Fibroblast of lung (primary cell): ENCODE measurements around the gene ROBO3. TPM values are rescaled to one million over a fixed set of nuclear protein-coding genes. Genes with fewer than 3 reads are reported as not detected.
A peak's percentile ranks its signal among the peaks of the same experiment; 100 is the strongest.

Source experiments
- DNase-seq, 2 donors: peaks; one replicate each; pipeline versions ENCODE4 v3.0.0 to v3.0.0-alpha.2; 2010; ENCODE audit warnings: low read depth in 2 of 2
- H2AFZ ChIP-seq: 2 replicates; pipeline ENCODE4 v1.5.1; 2012; ENCODE audit warnings: low read length, control low read depth, inconsistent platforms
- H3K27ac ChIP-seq: 2 replicates; pipeline ENCODE4 v1.5.1; 2011; ENCODE audit warnings: low read length, control low read depth; ENCODE audit not compliant: insufficient read depth
- H3K27me3 ChIP-seq: 2 replicates; pipeline ENCODE4 v1.5.1; 2011; ENCODE audit warnings: mild to moderate bottlenecking, low read length; ENCODE audit not compliant: control insufficient read depth, insufficient read depth
- H3K36me3 ChIP-seq: 2 replicates; pipeline ENCODE4 v1.5.1; 2011; ENCODE audit warnings: low read length; ENCODE audit not compliant: control insufficient read depth, insufficient read depth
- H3K4me1 ChIP-seq: 2 replicates; pipeline ENCODE4 v1.5.1; 2011; ENCODE audit warnings: low read length; ENCODE audit not compliant: control insufficient read depth, insufficient read depth; ENCODE audit errors: extremely low read depth
- H3K4me2 ChIP-seq: 2 replicates; pipeline ENCODE4 v1.5.1; 2011; ENCODE audit warnings: low read length, control low read depth; ENCODE audit not compliant: insufficient read depth; ENCODE audit errors: extremely low read depth
- H3K4me3 ChIP-seq, 4 experiments: fragments of 200-600 bp in 1 of 4; sonication (generic) in 1 of 4; replicated peaks in 1 of 4; 2 replicates each; pipeline ENCODE4 v1.5.1; 2011 to 2016; ENCODE audit warnings: low read length in 4 of 4, low read depth in 3 of 4, mild to moderate bottlenecking in 3 of 4, control low read depth in 2 of 4, inconsistent platforms in 1 of 4, mixed read lengths in 1 of 4; ENCODE audit not compliant: insufficient read depth in 1 of 4; ENCODE audit errors: control extremely low read depth in 1 of 4
- H3K79me2 ChIP-seq: 2 replicates; pipeline ENCODE4 v1.5.1; 2012; ENCODE audit warnings: mild to moderate bottlenecking, low read length, inconsistent platforms; ENCODE audit not compliant: control insufficient read depth, insufficient read depth
- H3K9ac ChIP-seq: 2 replicates; pipeline ENCODE4 v1.5.1; 2011; ENCODE audit warnings: mild to moderate bottlenecking, low read length, control low read depth; ENCODE audit not compliant: insufficient read depth
- H3K9me3 ChIP-seq: 2 replicates; pipeline ENCODE4 v1.5.1; 2012; ENCODE audit warnings: low read depth, low read length; ENCODE audit not compliant: control insufficient read depth, insufficient read depth
- H4K20me1 ChIP-seq: 2 replicates; pipeline ENCODE4 v1.5.1; 2011; ENCODE audit warnings: low read length; ENCODE audit not compliant: control insufficient read depth, insufficient read depth; ENCODE audit errors: extremely low read depth
- CTCF ChIP-seq, 2 donors: IDR thresholded peaks in 1 of 2; conservative IDR thresholded peaks in 1 of 2; 1 replicate in 1 of 2; 2 replicates in 1 of 2; pipeline ENCODE4 v1.5.1; 2011 to 2012; ENCODE audit warnings: low read length in 2 of 2, control low read depth in 1 of 2, inconsistent platforms in 1 of 2, low read depth in 1 of 2, mild to moderate bottlenecking in 1 of 2
- EZH2 ChIP-seq: IDR thresholded peaks from 2 replicates; pipeline ENCODE4 v1.5.1; 2012; ENCODE audit warnings: low read length, control low read depth, mild to moderate bottlenecking; ENCODE audit errors: missing control alignments
- polyA plus RNA-seq, 2 donors: library from polyadenylated mRNA; depleted of rRNA in 1 of 2; stranded (reverse) in 1 of 2; unstranded in 1 of 2; fragments of >200 nt; gene quantifications; 2 replicates each; pipeline ENCODE4 v1.2.1, GENCODE V29; 2011 to 2012; ENCODE audit warnings: missing spikeins in 1 of 2
- total RNA-seq: library from RNA; depleted of rRNA; stranded (reverse); fragments of >200 nt; gene quantifications from 2 replicates; pipeline ENCODE4 v1.2.1, GENCODE V29; 2014

The ROBO3 gene
- total and polyA plus RNA-seq, 2 donors (not counting 1 experiment from before 2014, with no cell fraction given), result 7.2 to 25.4 TPM

GRCh38 chr11:124837491-124837856 is 27.8 kb upstream of the ROBO3 start:
- TF ChIP-seq CTCF (conservative IDR thresholded peaks at IDR 0.05 in 1 of 2, IDR thresholded peaks at IDR 0.05 in 1 of 2; ENCODE audit: low read depth in 1 of 2, low read length in 2 of 2) (peak; percentile 82), EZH2 (no peak)
- no peak overlapping the region for H3K4me2 ChIP-seq
- no peak overlapping the region for H3K9ac ChIP-seq
- no peaks in the 10 kb centered on the region for H3K36me3 ChIP-seq
- no peaks in the 10 kb centered on the region for H3K79me2 ChIP-seq
- no peak overlapping the region for H3K4me3 ChIP-seq
- peak; percentile 89 to 93 for DNase-seq
- peaks cover 33% of the 10 kb centered on the region for H3K27me3 ChIP-seq
- H3K4me1 ChIP-seq, result peaks cover 7% of the 10 kb centered on the region
- H3K27ac ChIP-seq, result no peak overlapping the region
- no peak overlapping the region for H2AFZ ChIP-seq
- no peaks in the 10 kb centered on the region for H3K9me3 ChIP-seq
- H4K20me1 ChIP-seq, result no peaks in the 10 kb centered on the region

- DNase-seq, result no peak
Measured at GRCh38 chr11:124838805-124839127, 26.5 kb upstream of the ROBO3 start.

GRCh38 chr11:124839128-124839971 is 25.9 kb upstream of the ROBO3 start:
- H3K4me2 ChIP-seq, result peak overlapping the region; percentile 76
- peaks cover 50% of the 10 kb centered on the region for H3K27me3 ChIP-seq
- H4K20me1 ChIP-seq, result no peaks in the 10 kb centered on the region
- no peaks in the 10 kb centered on the region for H3K9me3 ChIP-seq
- no peaks in the 10 kb centered on the region for H3K36me3 ChIP-seq
- H3K4me3 ChIP-seq, result peak overlapping the region in 3 of 4 experiments; percentile 17 to 47 (median 21)
- H3K27ac ChIP-seq, result no peak overlapping the region
- peaks cover 7% of the 10 kb centered on the region for H3K4me1 ChIP-seq
- TF ChIP-seq CTCF (conservative IDR thresholded peaks at IDR 0.05 in 1 of 2, IDR thresholded peaks at IDR 0.05 in 1 of 2; ENCODE audit: low read depth in 1 of 2, low read length in 2 of 2) (no peak), EZH2 (peak; percentile 74)
- H2AFZ ChIP-seq, result no peak overlapping the region
- H3K79me2 ChIP-seq, result no peaks in the 10 kb centered on the region
- DNase-seq, result no peak
- H3K9ac ChIP-seq, result no peak overlapping the region

More at GRCh38 chr11:124838805-124839127, 26.5 kb upstream of the ROBO3 start:
- no peak overlapping the region for H3K9ac ChIP-seq
- H4K20me1 ChIP-seq, result no peaks in the 10 kb centered on the region
- H3K4me1 ChIP-seq, result peaks cover 7% of the 10 kb centered on the region
- no peaks in the 10 kb centered on the region for H3K36me3 ChIP-seq
- H3K4me2 ChIP-seq, result no peak overlapping the region
- no peak for TF ChIP-seq EZH2
- H2AFZ ChIP-seq, result no peak overlapping the region
- H3K27me3 ChIP-seq, result peaks cover 44% of the 10 kb centered on the region
- H3K79me2 ChIP-seq, result no peaks in the 10 kb centered on the region
- no peak overlapping the region for H3K27ac ChIP-seq
- no peaks in the 10 kb centered on the region for H3K9me3 ChIP-seq
- H3K4me3 ChIP-seq, result no peak overlapping the region
